GM18520 (cell line): ENCODE data around the gene SMARCA4.

Experiments
- ATAC-seq: cut with Tn5 transposase; IDR thresholded peaks from one replicate; pipeline ENCODE4 v1.9.1; 2021; ENCODE audit not compliant: unreplicated experiment

SMARCA4 gene

GRCh38 chr19:10960314-10961072, at the start of gene SMARCA4:
SMARCA4 (plus strand) TSS chr19:10961030; CDS start chr19:10984152, 23,122 bp downstream.
- ATAC-seq = peak; percentile 78

- no peak for ATAC-seq
These were observed 49.1 kb upstream of the SMARCA4 start for GRCh38 chr19:10911579-10912363.

GRCh38 chr19:10912619-10913018, 48.2 kb upstream of the SMARCA4 start:
- ATAC-seq = no peak

DNA sequence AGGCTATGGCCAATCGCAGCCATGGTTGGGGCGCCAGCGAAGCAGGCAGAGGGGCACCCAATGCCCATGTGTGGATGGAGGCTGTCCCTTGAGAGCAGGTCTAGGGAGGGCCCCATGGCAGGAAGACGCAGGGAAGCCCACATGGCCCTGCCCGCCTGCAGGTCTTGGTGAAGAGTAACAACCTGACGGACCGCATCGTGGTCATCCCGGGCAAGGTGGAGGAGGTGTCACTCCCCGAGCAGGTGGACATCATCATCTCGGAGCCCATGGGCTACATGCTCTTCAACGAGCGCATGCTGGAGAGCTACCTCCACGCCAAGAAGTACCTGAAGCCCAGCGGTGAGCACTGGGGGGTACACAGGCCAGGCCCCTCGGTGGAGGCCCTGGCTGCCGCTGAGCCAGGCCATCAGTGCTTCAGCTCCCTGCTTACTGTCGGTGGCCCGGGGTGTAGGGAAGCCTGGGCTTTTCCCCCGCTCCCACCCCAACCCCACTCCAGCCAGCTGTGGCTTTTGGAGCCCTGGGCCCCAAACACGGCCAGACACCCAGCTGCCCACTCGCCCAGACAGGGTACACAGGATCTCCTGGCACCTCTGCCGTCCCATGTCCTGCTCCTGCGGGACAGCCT, 47.0 kb upstream of the SMARCA4 start:
- no peak for ATAC-seq

DNA sequence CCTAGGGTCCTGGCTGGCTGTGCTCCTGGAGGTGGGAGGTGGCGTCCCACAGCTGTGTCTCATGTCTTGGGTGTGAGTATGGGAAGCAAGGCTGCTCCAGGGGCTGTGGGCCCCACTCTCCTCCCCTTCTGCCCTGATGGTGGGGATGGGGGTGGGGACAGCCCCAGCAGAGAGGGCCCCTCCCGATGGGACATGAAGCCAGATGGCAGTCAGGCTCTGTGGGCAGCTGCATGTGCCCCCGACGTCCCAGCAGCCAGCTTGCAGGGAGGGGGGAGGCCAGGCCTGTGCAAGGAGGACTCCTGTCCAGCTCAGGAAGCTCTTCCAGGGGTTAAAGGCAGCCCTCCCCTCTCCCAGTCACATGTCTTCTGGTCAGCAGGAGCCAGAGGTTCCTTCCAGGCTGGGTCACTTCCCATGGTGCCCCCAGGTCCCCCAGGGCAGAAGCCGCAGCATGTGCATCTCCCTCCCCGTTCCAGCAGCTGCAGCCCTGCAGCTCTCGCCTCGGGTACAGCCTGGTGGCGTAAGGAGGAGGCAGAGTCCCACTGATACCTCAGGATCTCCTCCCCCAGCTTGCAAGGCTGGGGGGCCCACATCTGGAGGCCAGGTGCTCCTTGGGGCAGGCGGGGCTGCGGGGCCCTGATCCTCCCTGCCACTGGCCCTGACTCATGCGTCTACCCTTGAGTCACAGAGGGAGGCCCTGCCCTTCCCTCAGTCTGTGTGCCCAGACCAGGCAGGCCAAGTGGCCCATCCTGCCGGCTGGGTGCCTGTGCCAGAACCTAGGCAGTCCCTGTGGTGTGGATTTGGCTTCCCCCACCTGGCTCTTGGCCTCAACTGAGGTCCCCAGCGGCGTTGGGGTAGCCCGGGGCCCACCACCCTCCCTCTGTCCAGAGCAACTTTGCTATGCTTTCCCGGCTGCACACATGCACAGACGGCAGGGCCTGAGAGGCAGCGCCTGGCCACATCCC, 45.4 kb upstream of the SMARCA4 start:
- no peak for ATAC-seq

DNA sequence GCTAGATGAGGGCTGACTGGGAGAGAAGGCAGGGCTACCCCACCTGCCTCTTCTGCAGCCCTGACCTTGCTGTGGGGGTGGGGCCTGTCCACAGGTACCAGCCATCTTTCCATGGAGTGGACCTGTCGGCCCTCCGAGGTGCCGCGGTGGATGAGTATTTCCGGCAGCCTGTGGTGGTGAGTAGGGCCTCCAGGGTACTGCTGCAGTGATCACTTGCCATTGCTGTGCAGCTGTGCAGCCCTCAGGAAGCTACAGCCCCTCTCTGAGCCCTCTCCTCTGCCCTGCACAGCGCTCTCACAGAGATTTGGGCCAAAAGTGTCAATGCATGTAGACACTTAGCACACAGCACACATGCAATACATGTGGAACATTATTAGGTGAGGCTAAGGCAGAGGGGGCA, 44.2 kb upstream of the SMARCA4 start:
- ATAC-seq = no peak

DNA sequence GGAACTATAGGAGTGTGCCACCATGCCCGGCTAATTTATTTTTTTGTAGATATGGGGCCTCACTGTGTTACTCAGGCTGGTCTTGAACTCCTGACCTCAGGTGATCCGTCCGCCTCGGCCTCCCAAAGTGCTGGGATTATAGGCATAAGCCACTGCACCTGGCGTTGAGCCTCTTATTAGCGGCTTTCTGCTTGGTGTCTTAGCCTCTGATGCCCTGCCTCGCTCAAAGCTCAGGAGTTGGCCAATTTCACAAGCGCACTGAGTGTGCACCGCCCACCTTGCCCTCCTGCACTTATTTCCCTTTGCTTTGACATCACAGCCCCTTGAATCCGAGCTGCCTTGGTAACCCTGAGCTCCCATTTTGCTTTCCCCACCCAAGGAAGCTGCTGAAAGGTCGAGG, 42.5 kb upstream of the SMARCA4 start:
- no peak for ATAC-seq

- no peak for ATAC-seq
These were observed 41.2 kb upstream of the SMARCA4 start for GRCh38 chr19:10919352-10920287.

- no peak for ATAC-seq
These were observed 40.6 kb upstream of the SMARCA4 start for GRCh38 chr19:10920288-10920655.

- ATAC-seq = no peak
These were observed 40.0 kb upstream of the SMARCA4 start for GRCh38 chr19:10920781-10921180.

GRCh38 chr19:10921199-10921909, 39.5 kb upstream of the SMARCA4 start:
- ATAC-seq = no peak

DNA sequence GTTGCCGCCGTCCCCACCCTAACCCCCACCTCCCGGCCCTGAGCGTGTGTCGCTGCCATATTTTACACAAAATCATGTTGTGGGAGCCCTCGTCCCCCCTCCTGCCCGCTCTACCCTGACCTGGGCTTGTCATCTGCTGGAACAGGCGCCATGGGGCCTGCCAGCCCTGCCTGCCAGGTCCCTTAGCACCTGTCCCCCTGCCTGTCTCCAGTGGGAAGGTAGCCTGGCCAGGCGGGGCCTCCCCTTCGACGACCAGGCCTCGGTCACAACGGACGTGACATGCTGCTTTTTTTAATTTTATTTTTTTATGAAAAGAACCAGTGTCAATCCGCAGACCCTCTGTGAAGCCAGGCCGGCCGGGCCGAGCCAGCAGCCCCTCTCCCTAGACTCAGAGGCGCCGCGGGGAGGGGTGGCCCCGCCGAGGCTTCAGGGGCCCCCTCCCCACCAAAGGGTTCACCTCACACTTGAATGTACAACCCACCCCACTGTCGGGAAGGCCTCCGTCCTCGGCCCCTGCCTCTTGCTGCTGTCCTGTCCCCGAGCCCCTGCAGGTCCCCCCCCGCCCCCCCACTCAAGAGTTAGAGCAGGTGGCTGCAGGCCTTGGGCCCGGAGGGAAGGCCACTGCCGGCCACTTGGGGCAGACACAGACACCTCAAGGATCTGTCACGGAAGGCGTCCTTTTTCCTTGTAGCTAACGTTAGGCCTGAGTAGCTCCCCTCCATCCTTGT, 38.8 kb upstream of the SMARCA4 start:
- no peak for ATAC-seq

DNA sequence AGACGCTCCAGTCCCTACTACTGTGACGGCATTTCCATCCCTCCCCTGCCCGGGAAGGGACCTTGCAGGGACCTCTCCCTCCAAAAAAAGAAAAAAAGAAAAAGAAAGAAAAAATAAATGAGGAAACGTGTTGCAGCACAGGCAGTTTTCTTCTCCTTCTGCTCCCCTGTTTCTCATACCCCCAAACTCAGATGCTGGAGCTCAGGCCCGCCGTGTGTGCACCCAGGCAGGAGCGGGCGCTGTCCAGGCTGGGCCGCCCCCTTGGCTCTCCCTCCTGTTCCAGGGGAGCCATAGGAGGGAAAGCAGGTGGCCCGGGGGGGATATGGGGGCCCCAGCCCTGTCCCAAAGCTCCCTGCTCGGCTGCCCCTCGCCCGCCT, 38.2 kb upstream of the SMARCA4 start:
- ATAC-seq = no peak

DNA sequence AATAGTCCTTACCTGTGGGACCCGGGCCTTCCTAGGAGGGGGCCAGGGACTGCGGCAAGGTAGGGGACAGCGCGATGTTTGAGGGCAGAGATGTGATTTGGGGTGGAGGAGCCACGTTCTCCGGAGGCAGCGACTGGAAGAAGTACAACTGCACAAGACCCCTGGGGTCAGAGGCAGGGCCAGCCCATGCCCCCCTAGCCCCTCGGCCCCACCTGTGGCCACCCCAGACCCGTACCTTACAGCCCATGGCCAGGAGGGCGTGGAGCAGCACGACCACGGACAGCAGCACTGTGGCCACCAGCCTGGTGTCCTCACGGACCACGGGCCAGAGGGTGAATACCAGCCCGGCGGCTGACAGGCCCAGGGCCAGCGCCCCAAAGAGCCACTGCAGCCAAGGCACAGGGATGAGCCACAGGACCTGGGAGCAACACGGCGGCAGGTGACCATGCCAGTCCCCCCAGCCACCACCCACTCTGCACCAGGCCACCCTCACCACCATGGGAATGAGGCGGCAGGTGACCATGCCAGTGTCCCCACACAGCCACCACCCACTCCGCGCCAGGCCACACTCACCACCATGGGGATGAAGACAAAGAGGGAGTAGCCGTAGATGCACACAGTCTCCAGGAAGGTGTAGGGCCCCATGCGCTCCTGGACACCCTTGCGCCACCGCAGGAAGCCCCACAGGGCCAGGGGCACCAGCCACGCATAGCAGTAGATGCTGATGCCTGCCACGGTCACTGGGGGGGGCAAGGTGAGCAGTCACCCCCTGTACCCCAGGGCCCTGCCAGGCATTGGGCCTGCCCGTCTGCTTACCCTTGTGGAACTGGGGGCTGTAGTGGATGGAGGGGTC, 37.3 kb upstream of the SMARCA4 start:
- ATAC-seq = no peak

GRCh38 chr19:10924597-10924996, 36.2 kb upstream of the SMARCA4 start:
- no peak for ATAC-seq

GRCh38 chr19:10927730-10928562, 32.9 kb upstream of the SMARCA4 start:
- ATAC-seq = no peak
